HUES6 (cell line): ENCODE results near the gene ARID5B.

Experiments used
- H3K27ac ChIP-seq: 2 replicates; pipeline ENCODE4 v1.7.0; 2013; ENCODE audit warnings: low read depth, mild to moderate bottlenecking, low read length, inconsistent platforms
- H3K27me3 ChIP-seq: 2 replicates; pipeline ENCODE4 v1.6.1; 2013; ENCODE audit warnings: low read length; ENCODE audit not compliant: control insufficient read depth, insufficient read depth
- H3K36me3 ChIP-seq: 2 replicates; pipeline ENCODE4 v1.6.1; 2013; ENCODE audit warnings: low read length; ENCODE audit not compliant: control insufficient read depth, insufficient read depth
- H3K4me1 ChIP-seq: 2 replicates; pipeline ENCODE4 v1.6.1; 2013; ENCODE audit warnings: low read length; ENCODE audit not compliant: control insufficient read depth, insufficient read depth
- H3K4me3 ChIP-seq: 2 replicates; pipeline ENCODE4 v1.5.1; 2013; ENCODE audit warnings: low read depth, low read length
- H3K9ac ChIP-seq: one replicate; pipeline ENCODE4 v1.6.1; 2013; ENCODE audit warnings: mild to moderate bottlenecking, low read length
- H3K9me3 ChIP-seq: 2 replicates; pipeline ENCODE4 v1.6.1; 2013; ENCODE audit warnings: low read depth, low read length; ENCODE audit not compliant: control insufficient read depth, insufficient read depth

Gene ARID5B

DNA sequence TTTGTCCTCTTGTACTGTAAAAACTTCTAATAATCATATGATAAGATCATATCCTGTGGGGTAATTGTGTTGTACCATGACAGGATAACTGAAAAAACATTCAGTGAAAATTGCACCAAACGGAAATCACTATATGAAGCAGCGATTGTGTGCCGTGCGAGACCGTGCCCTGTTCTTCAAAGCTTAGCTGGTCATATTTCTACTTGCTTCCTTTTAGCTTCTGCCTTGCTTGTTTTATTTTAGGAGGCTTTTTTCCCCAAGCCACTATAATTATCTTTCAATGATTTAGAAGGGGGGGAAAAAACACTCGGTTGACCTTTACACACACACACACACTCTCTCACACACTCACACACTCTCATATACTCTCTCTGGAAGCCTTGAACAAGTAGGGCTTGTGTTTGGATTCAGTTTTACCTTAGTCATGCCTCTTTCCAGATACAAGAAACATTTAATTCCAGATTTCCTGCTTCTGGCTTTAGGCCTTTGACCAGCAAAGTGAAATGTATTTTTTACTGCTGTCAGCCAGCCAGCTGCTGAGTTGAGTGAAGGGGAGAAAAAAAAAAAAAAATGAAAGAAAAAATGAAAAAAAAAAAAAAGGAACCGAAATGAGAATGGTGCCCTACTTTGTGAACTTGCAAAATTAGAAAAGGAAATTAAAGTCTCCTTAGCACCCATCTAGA, 181.4 kb downstream of the ARID5B start:
- no peaks in the 10 kb centered on the region for H3K9me3 ChIP-seq
- H3K9ac ChIP-seq: no peak overlapping the region
- H3K36me3 ChIP-seq: no peaks in the 10 kb centered on the region
- no peaks in the 10 kb centered on the region for H3K4me1 ChIP-seq
- no peaks in the 10 kb centered on the region for H3K27me3 ChIP-seq
- H3K27ac ChIP-seq: no peak overlapping the region
- no peak overlapping the region for H3K4me3 ChIP-seq

DNA sequence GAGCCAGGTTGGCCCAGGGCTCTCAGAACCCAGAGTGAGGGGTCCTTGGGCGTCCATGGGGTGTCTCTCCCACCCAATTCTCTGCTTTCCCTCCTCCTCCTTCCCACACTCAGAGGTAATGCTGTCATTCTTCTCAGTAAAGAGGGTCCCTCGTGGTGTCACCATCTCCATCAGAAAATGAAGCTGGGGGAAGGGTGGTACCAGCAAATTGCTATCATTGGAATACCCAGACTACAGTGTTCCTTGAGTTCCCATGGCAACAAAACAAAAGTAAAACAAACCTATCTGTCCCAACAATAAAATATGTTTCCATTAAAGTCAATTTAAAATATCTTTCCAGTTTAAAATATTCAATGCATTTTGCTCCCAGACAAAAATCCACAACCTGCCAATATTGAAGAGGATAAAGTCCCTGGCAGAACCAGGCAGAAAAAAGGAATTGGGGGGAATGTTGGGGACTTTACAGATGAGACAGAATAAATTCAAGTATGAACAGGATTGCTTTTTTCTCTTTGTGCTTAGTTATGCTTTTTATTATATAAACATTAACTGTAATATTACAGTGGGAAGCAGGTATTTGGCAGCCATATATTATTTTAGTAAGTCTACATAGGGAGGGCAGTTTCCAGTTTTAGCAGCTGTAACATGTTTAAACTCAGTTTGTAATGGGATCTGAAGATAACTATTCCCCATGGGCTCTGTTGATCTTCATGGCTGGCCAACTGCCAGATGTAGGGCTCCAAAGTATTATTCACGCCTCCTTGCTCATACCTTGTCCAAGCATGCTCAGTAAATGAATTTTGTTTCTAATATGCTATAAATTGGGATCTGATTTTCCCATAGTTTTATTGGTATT, 182.1 kb downstream of the ARID5B start:
- H3K27me3 ChIP-seq: no peaks in the 10 kb centered on the region
- no peak overlapping the region for H3K27ac ChIP-seq
- no peak overlapping the region for H3K4me3 ChIP-seq
- no peaks in the 10 kb centered on the region for H3K36me3 ChIP-seq
- no peaks in the 10 kb centered on the region for H3K4me1 ChIP-seq
- no peak overlapping the region for H3K9ac ChIP-seq
- no peaks in the 10 kb centered on the region for H3K9me3 ChIP-seq

GRCh38 chr10:62084451-62084850, 183.0 kb downstream of the ARID5B start:
- H3K27me3 ChIP-seq: no peaks in the 10 kb centered on the region
- no peak overlapping the region for H3K4me3 ChIP-seq
- H3K27ac ChIP-seq: no peak overlapping the region
- H3K9ac ChIP-seq: no peak overlapping the region
- no peaks in the 10 kb centered on the region for H3K9me3 ChIP-seq
- no peaks in the 10 kb centered on the region for H3K36me3 ChIP-seq
- no peaks in the 10 kb centered on the region for H3K4me1 ChIP-seq

GRCh38 chr10:62085404-62085803, 183.9 kb downstream of the ARID5B start:
- Histone ChIP-seq H3K27ac (no peak overlapping the region), H3K9ac (no peak overlapping the region), H3K36me3 (no peaks in the 10 kb centered on the region), H3K4me1 (no peaks in the 10 kb centered on the region), H3K4me3 (no peak overlapping the region), H3K27me3 (no peaks in the 10 kb centered on the region), H3K9me3 (no peaks in the 10 kb centered on the region)

- Histone ChIP-seq H3K27ac (no peak overlapping the region), H3K36me3 (no peaks in the 10 kb centered on the region), H3K9ac (no peak overlapping the region), H3K4me1 (no peaks in the 10 kb centered on the region), H3K4me3 (no peak overlapping the region), H3K27me3 (no peaks in the 10 kb centered on the region), H3K9me3 (no peaks in the 10 kb centered on the region)
These were observed 184.3 kb downstream of the ARID5B start for GRCh38 chr10:62085821-62086220.

DNA sequence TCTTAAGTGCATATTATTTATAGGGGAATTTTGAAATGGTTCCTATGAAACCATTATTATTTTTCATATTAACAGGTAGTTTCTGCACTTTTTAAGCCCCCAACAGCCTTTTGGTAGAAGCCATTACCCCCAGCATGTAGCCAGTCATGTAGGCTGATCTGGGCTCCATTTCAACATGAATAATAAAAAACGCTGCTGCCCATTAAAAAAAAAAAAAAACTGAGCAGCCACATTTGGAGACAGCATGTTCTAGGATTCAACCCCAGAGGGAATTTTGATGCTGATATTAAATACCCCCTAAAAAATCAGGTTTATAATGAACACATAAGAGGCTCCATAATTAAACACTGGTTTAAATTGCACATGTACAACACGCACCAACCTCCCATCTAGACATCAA, 185.8 kb downstream of the ARID5B start:
- Histone ChIP-seq H3K4me3 (no peak overlapping the region), H3K27ac (no peak overlapping the region), H3K9me3 (no peaks in the 10 kb centered on the region), H3K9ac (no peak overlapping the region), H3K36me3 (no peaks in the 10 kb centered on the region), H3K27me3 (no peaks in the 10 kb centered on the region), H3K4me1 (no peaks in the 10 kb centered on the region)

GRCh38 chr10:62088786-62089185, 187.3 kb downstream of the ARID5B start:
- Histone ChIP-seq H3K36me3 (no peaks in the 10 kb centered on the region), H3K9ac (no peak overlapping the region), H3K27me3 (no peaks in the 10 kb centered on the region), H3K9me3 (no peaks in the 10 kb centered on the region), H3K27ac (no peak overlapping the region), H3K4me1 (no peaks in the 10 kb centered on the region), H3K4me3 (no peak overlapping the region)

DNA sequence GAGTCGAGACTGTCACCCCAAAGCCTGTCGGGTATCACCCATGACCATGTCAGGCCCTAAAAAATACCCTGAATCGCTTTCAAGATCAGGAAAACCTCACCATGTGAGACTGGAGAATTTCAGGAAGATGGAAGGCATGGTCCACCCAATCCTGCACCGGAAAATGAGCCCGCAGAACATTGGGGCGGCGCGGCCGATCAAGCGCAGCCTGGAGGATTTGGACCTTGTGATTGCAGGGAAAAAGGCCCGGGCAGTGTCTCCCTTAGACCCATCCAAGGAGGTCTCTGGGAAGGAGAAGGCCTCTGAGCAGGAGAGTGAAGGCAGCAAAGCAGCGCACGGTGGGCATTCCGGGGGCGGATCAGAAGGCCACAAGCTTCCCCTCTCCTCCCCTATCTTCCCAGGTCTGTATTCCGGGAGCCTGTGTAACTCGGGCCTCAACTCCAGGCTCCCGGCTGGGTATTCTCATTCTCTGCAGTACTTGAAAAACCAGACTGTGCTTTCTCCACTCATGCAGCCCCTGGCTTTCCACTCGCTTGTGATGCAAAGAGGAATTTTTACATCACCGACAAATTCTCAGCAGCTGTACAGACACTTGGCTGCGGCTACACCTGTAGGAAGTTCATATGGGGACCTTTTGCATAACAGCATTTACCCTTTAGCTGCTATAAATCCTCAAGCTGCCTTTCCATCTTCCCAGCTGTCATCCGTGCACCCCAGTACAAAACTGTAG, 191.0 kb downstream of the ARID5B start:
- H3K27ac ChIP-seq: no peak overlapping the region
- no peaks in the 10 kb centered on the region for H3K9me3 ChIP-seq
- H3K4me1 ChIP-seq: no peaks in the 10 kb centered on the region
- no peak overlapping the region for H3K4me3 ChIP-seq
- no peaks in the 10 kb centered on the region for H3K27me3 ChIP-seq
- H3K9ac ChIP-seq: no peak overlapping the region
- H3K36me3 ChIP-seq: no peaks in the 10 kb centered on the region

DNA sequence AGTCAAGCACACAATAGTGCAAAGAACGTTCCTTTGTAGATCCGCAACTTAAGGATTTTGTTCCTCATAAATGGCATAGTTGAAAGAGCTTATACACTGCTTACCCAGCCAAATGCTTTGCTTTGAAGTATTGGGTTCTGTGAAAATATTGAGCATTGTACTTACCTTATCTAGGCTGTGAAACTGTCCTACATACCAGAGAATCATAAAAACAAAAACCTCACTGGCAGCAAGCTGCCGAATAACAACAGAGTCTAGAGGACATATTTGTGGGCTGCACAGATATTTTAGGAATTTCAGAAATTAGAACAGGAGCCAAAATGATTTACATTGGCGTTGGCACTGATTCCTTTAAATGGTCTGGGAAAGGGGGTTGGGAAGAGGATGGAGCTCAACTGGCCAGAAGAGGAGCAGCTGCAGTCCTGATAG, 192.4 kb downstream of the ARID5B start:
- Histone ChIP-seq H3K27ac (no peak overlapping the region), H3K9ac (no peak overlapping the region), H3K4me3 (no peak overlapping the region), H3K9me3 (no peaks in the 10 kb centered on the region), H3K36me3 (no peaks in the 10 kb centered on the region), H3K4me1 (no peaks in the 10 kb centered on the region), H3K27me3 (no peaks in the 10 kb centered on the region)

DNA sequence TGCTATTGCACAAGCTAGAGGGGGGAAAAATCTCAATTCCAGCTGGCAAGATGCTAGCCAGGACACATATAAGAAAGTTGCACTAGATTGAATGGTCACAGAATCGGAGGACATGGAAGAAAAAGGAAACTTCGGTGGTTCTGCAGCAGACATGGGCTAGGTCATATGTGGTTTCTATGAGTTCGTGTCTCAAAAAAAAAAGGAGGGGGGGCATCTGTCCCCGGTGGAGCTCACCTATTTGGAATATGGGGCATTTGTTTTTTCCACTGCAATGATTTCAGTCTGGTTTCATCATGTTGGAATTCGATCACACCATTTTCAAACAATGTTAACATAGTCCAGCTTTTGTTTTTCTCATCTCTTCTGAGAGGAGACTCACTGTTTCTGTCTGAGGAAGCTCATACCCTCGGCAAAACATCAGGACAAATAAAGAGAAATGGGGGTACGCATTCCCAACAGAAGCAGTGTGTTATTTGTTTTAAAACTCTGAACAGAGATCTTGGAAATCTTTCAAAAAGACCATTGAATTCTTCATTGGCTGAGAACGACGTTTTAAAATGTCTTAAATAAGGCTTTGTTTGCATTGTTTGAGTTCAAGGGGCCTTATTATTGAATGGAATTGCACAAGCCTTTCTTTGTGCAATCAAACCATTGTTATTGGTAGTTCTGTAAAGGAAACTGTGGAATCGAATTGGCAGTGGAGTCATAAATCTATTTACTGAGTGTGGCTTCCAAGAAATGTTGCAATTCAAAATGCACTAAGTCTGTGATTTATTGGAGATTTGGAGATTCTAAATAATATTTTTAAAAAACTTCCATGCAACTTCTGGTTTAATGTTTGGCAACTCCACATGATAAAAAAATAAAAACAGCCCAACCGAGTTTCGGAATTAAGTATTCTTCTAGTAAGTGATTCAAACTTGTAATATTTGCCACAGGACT, 194.0 kb downstream of the ARID5B start:
- Histone ChIP-seq H3K36me3 (no peaks in the 10 kb centered on the region), H3K9ac (no peak overlapping the region), H3K27me3 (no peaks in the 10 kb centered on the region), H3K4me3 (no peak overlapping the region), H3K9me3 (no peaks in the 10 kb centered on the region), H3K4me1 (no peaks in the 10 kb centered on the region), H3K27ac (no peak overlapping the region)
